HCT116 (cell line): ENCODE measurements around the gene HOXC6. TPM values are rescaled to one million over a fixed set of nuclear protein-coding genes. Genes with fewer than 3 reads are reported as not detected.

Experiments
- ATAC-seq: fragments of 200-7000 bp; cut with Tn5 transposase; 2 replicates; pipeline ENCODE4 v1.9.1; 2020; ENCODE audit warnings: mild to moderate bottlenecking, moderate library complexity
- BruUV-seq: library from RNA; stranded (reverse); fragments of 400-500 nt; replicated peaks from 2 replicates; lab custom pipeline; 2021; lab: Mats Ljungman, UMichigan
- CTCF ChIA-PET: fragments of 300-600 bp; sonication (Branson Sonifier 250); formaldehyde crosslinking; loops from one replicate; lab custom pipeline; 2021; ENCODE audit warnings: antibody characterized with exemption; lab: Charles Lee
- POLR2A ChIA-PET: fragments of 300-600, 350-600 bp; sonication (Branson Sonifier 250); formaldehyde crosslinking; loops from one replicate; lab custom pipeline; 2021; ENCODE audit warnings: antibody characterized with exemption; lab: Charles Lee
- RAD21 ChIA-PET, 2 experiments: fragments of 300-600 bp; sonication (Branson Sonifier 250); formaldehyde crosslinking; loops; one replicate each; lab custom pipeline; 2023; ENCODE audit warnings: low total read pairs in 2 of 2; ENCODE audit not compliant: uncharacterized antibody in 2 of 2, unreplicated experiment in 2 of 2, low non-redundant PET in 1 of 2; lab: Charles Lee
- DNase-seq: peaks from one replicate; pipeline ENCODE4 v3.0.0-alpha.2; 2010; ENCODE audit warnings: low read depth, low spot score
- H2AFZ ChIP-seq: fragments of 200-600 bp; shearing (Covaris generic), sonication (generic); 2 replicates; pipeline ENCODE4 v1.6.1; 2017; ENCODE audit warnings: low read depth, mixed run types, mixed read lengths, antibody characterized with exemption, low read length; ENCODE audit not compliant: poor library complexity, severe bottlenecking
- H3K27ac ChIP-seq: 2 replicates; pipeline ENCODE4 v1.5.1; 2012; ENCODE audit warnings: low read depth, low read length
- H3K27me3 ChIP-seq: fragments of 200-600 bp; sonication (generic); 2 replicates; pipeline ENCODE4 v1.6.1; 2016; ENCODE audit warnings: mixed run types, low read length, mixed read lengths; ENCODE audit not compliant: insufficient read depth
- H3K36me3 ChIP-seq, 2 experiments: fragments of 200-500 bp in 1 of 2; fragments of 200-600 bp in 1 of 2; sonication (Bioruptor generic) in 1 of 2; sonication (generic) in 1 of 2; 2 replicates each; pipeline versions ENCODE4 v1.5.1 to v1.6.1; 2014 to 2016; ENCODE audit warnings: low read length in 2 of 2, inconsistent platforms in 1 of 2, mixed read lengths in 1 of 2, mixed run types in 1 of 2; ENCODE audit not compliant: insufficient read depth in 2 of 2, control insufficient read depth in 1 of 2
- H3K4me1 ChIP-seq, 2 experiments: fragments of 200-600 bp in 1 of 2; sonication (generic) in 1 of 2; 2 replicates each; pipeline versions ENCODE4 v1.5.1 to v1.6.1; 2012 to 2017; ENCODE audit warnings: low read length in 2 of 2, inconsistent platforms in 1 of 2, mild to moderate bottlenecking in 1 of 2, mixed read lengths in 1 of 2, mixed run types in 1 of 2, moderate library complexity in 1 of 2; ENCODE audit not compliant: insufficient read depth in 2 of 2, control insufficient read depth in 1 of 2
- H3K4me2 ChIP-seq: fragments of 200-600 bp; sonication (generic); 2 replicates; pipeline ENCODE4 v1.6.1; 2017; ENCODE audit warnings: mixed run types, low read length, mixed read lengths
- H3K4me3 ChIP-seq, 2 experiments: fragments of 200-600 bp in 1 of 2; sonication (generic) in 1 of 2; replicated peaks in 1 of 2; 2 replicates each; pipeline ENCODE4 v1.5.1; 2011 to 2016; ENCODE audit warnings: low read length in 2 of 2, control low read depth in 1 of 2, low read depth in 1 of 2, mild to moderate bottlenecking in 1 of 2, mixed read lengths in 1 of 2, mixed run types in 1 of 2
- H3K79me2 ChIP-seq: fragments of 200-600 bp; sonication (generic); 2 replicates; pipeline ENCODE4 v1.6.1; 2017; ENCODE audit warnings: mild to moderate bottlenecking, mixed run types, low read length, moderate library complexity, mixed read lengths; ENCODE audit not compliant: insufficient read depth
- H3K9ac ChIP-seq: fragments of 200-600 bp; sonication (generic); 2 replicates; pipeline ENCODE4 v1.6.1; 2016; ENCODE audit warnings: low read length, mixed read lengths
- H3K9me2 ChIP-seq: fragments of 200-600 bp; sonication (generic), shearing (Covaris generic); 2 replicates; pipeline ENCODE4 v1.6.1; 2017; ENCODE audit warnings: mixed run types, mild to moderate bottlenecking, moderate library complexity; ENCODE audit not compliant: insufficient read depth
- H3K9me3 ChIP-seq, 2 experiments: fragments of 200-500 bp in 1 of 2; fragments of 200-600 bp in 1 of 2; sonication (Bioruptor generic) in 1 of 2; sonication (generic) in 1 of 2; 2 replicates each; pipeline ENCODE4 v1.6.1; 2014 to 2017; ENCODE audit warnings: low read length in 2 of 2, mixed read lengths in 2 of 2, inconsistent platforms in 1 of 2, low read depth in 1 of 2, mild to moderate bottlenecking in 1 of 2, mixed run types in 1 of 2, moderate library complexity in 1 of 2; ENCODE audit not compliant: control insufficient read depth in 1 of 2, insufficient read depth in 1 of 2
- H4K20me1 ChIP-seq: fragments of 200-600 bp; sonication (generic), shearing (Covaris generic); 2 replicates; pipeline ENCODE4 v1.6.1; 2017; ENCODE audit warnings: mixed run types, mild to moderate bottlenecking, moderate library complexity; ENCODE audit not compliant: insufficient read depth
- CBX3 ChIP-seq: IDR thresholded peaks from 2 replicates; pipeline ENCODE4 v1.6.1; 2012; ENCODE audit warnings: low read depth
- CEBPB ChIP-seq: IDR thresholded peaks from 2 replicates; pipeline ENCODE4 v1.6.1; 2012; ENCODE audit warnings: low read depth
- POLR2AphosphoS5 ChIP-seq: IDR thresholded peaks from 2 replicates; pipeline ENCODE4 v1.6.1; 2011; ENCODE audit warnings: mild to moderate bottlenecking, low read depth, low read length, moderate library complexity
- SP1 ChIP-seq: IDR thresholded peaks from 2 replicates; pipeline ENCODE4 v1.6.1; 2012; ENCODE audit warnings: low read depth
- ZFX ChIP-seq: fragments of 450-650 bp; IDR thresholded peaks from 2 replicates; pipeline ENCODE4 v1.6.1; 2017
- intact Hi-C: fragments of 100-400 bp; cut with micrococcal nuclease; formaldehyde crosslinking; loops from 2 replicates; pipeline ENCODE4 v1.10.0; 2022
- total RNA-seq: library from RNA; stranded (reverse); gene quantifications from one replicate; pipeline ENCODE4 v1.2.1, GENCODE V29; 2021; ENCODE audit not compliant: unreplicated experiment

HOXC6 gene
- total RNA-seq, 1 experiment from 2014 or later: 3.1 TPM

DNA sequence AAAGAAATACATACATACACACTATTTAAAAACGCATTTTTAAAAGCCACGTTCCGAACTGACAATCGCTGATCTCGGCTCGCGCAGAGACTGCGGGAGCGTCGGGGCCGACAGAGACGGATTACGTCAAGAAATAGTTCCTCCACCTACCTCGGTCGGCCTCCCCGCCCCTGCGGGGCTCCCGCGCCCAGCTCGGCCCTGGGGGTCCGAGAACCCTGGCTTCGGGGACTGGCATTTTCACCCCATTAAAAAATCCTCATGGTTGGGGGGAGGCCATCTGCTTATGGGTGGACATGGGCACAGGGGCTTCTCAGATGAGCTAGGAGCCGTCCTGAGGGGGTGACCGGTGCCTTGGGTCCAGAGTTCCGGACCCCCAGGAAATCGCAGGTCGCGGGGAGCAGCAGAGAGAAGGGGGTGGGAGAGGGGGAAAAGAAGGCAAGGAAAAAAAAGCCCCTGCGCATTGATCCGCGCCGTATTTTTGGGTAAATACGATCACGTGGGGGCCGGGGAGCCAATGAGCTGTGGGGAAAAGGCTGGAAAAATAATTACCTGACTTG, 28.6 kb upstream of the HOXC6 start:
- intact Hi-C loops: no loop called here
- TF ChIP-seq CEBPB: no peak
- peak; percentile 68; the same call in 1 of the 2 replicates for TF ChIP-seq POLR2AphosphoS5
- TF ChIP-seq SP1: no peak
- TF ChIP-seq, all 23 proteins: peak for 1
- ATAC-seq (peak; percentile 27), DNase-seq (peak; percentile 75)
- CTCF ChIA-PET: interaction anchor here (0.6 to 4.7 kb wide), 13 partner anchors 15 to 380 kb away, joined by 3 to 22 read pairs (median 5); partner anchors contain the start of genes HOXC10 and HOXC5
- POLR2A ChIA-PET: interaction anchor here (0.6 to 1.8 kb wide), 6 partner anchors 10 to 325 kb away, joined by 3 to 23 read pairs (median 4); partner anchors contain the start of genes COPZ1 and HOXC10
- Histone ChIP-seq H4K20me1 (no peaks in the 10 kb centered on the region), H3K27ac (peak overlapping the region; percentile 67), H2AFZ (peak overlapping the region; percentile 52), H3K36me3 (peaks cover 0 to 6% of the 10 kb centered on the region in 2 experiments; a peak in 1 of 4 replicates), H3K4me3 (peak overlapping the region; percentile 82 to 84), H3K9me3 (no peaks in the 10 kb centered on the region), H3K9me2 (no peaks in the 10 kb centered on the region), H3K4me2 (peak overlapping the region; percentile 88), H3K27me3 (no peaks in the 10 kb centered on the region), H3K79me2 (peaks cover 50% of the 10 kb centered on the region), H3K4me1 (peaks cover 17 to 36% of the 10 kb centered on the region in 2 experiments), H3K9ac (peak overlapping the region; percentile 94)
- RAD21 ChIA-PET: interaction anchor here (0.7 kb wide), 2 partner anchors 18 to 202 kb away, joined by 3 to 4 read pairs; no protein-coding TSS in a partner anchor
- TSS peak; percentile 64 for BruUV-seq

GRCh38 chr12:54000116-54001114, 27.8 kb upstream of the HOXC6 start, which contains the start of gene HOXC9:
TSS of gene HOXC9 (plus strand) at chr12:54000161. CDS start at chr12:54000189, 28 bp downstream.
- H3K9ac ChIP-seq: peak within 1 kb of the TSS; percentile 94

More at GRCh38 chr12:54000116-54001114, 27.8 kb upstream of the HOXC6 start, which contains the start of gene HOXC9:
- Histone ChIP-seq H2AFZ (peak within 1 kb of the TSS; percentile 52), H3K4me2 (peak within 1 kb of the TSS; percentile 88), H3K9me3 (no peaks in the 10 kb centered on the region), H3K27ac (peak within 1 kb of the TSS; percentile 67), H3K4me3 (peak within 1 kb of the TSS; percentile 82 to 84), H3K36me3 (peaks cover 0 to 6% of the 10 kb centered on the region in 2 experiments; a peak in 1 of 4 replicates), H3K27me3 (no peaks in the 10 kb centered on the region), H3K79me2 (peaks cover 47% of the 10 kb centered on the region), H4K20me1 (no peaks in the 10 kb centered on the region), H3K4me1 (peaks cover 17 to 36% of the 10 kb centered on the region in 2 experiments), H3K9me2 (no peaks in the 10 kb centered on the region)
- CTCF ChIA-PET: interaction anchor here (0.6 to 4.7 kb wide), 11 partner anchors 16 to 379 kb away, joined by 3 to 22 read pairs (median 5); partner anchors contain the start of genes HOXC10 and HOXC5
- TF ChIP-seq CBX3 (no peak), POLR2AphosphoS5 (peak; percentile 65), ZFX (peak; percentile 66; the same call in 1 of the 2 replicates)
- POLR2A ChIA-PET: interaction anchor here (0.6 to 1.8 kb wide), 6 partner anchors 10 to 325 kb away, joined by 3 to 23 read pairs (median 4); partner anchors contain the start of genes COPZ1 and HOXC10
- DNase-seq: no peak
- BruUV-seq: no TSS peak
- RAD21 ChIA-PET: interaction anchor here (0.7 kb wide), 2 partner anchors 17 to 201 kb away, joined by 3 to 4 read pairs; no protein-coding TSS in a partner anchor
- intact Hi-C loops: no loop called here
- peak; percentile 32 for ATAC-seq
